ENCODE data around the gene CAMTA2.

CAMTA2 gene

DNA sequence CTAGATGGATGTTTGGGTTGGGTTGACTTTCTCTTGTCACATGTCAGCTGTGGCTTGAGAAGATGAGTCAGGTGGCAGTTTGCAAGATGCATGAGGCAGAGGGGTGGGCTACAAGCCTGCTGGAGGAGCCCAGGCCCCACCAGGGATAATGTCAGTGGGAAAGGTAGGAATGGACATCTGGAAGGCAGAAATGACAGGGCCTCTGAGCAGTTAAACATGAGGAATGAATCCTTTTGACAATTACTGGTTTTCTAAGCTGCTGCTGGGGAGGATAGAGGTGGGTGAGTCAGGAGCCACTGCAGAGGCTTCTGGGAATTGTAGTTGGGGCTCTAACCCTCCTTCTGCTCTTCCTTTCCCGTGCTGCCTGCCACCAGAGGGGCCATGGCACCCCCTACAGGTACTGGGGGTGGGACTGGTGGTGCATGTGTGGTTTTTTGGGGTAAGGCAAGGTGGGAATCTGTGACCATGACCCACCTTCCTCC, 32.0 kb upstream of the CAMTA2 start:
- H3K79me2 ChIP-seq = no peaks in the 10 kb centered on the region
- no peaks in the 10 kb centered on the region for H3K9me3 ChIP-seq (ENCODE audit: control insufficient read depth, low read length)
- no peaks in the 10 kb centered on the region for H3K27me3 ChIP-seq (ENCODE audit: control insufficient read depth, insufficient read depth, low read length)
- H3K4me3 ChIP-seq (ENCODE audit: low read depth, low read length) = no peak overlapping the region
- H3K27ac ChIP-seq = no peak overlapping the region
- no peaks in the 10 kb centered on the region for H3K36me3 ChIP-seq (ENCODE audit: control insufficient read depth, insufficient read depth, low read length)
- H3K9ac ChIP-seq = no peak overlapping the region
- TF ChIP-seq, protein P1, sequence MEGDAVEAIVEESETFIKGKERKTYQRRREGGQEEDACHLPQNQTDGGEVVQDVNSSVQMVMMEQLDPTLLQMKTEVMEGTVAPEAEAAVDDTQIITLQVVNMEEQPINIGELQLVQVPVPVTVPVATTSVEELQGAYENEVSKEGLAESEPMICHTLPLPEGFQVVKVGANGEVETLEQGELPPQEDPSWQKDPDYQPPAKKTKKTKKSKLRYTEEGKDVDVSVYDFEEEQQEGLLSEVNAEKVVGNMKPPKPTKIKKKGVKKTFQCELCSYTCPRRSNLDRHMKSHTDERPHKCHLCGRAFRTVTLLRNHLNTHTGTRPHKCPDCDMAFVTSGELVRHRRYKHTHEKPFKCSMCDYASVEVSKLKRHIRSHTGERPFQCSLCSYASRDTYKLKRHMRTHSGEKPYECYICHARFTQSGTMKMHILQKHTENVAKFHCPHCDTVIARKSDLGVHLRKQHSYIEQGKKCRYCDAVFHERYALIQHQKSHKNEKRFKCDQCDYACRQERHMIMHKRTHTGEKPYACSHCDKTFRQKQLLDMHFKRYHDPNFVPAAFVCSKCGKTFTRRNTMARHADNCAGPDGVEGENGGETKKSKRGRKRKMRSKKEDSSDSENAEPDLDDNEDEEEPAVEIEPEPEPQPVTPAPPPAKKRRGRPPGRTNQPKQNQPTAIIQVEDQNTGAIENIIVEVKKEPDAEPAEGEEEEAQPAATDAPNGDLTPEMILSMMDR (IDR thresholded peaks at IDR 0.05) = no peak
- no peak overlapping the region for H3K4me2 ChIP-seq (ENCODE audit: low read length)
- no peaks in the 10 kb centered on the region for H3K4me1 ChIP-seq
- H2AFZ ChIP-seq = no peak overlapping the region

GRCh38 chr17:5014357-5014756, 26.9 kb upstream of the CAMTA2 start:
- no peaks in the 10 kb centered on the region for H3K27me3 ChIP-seq (ENCODE audit: control insufficient read depth, insufficient read depth, low read length)
- no peak overlapping the region for H3K4me2 ChIP-seq (ENCODE audit: low read length)
- no peaks in the 10 kb centered on the region for H3K79me2 ChIP-seq
- H3K9ac ChIP-seq = no peak overlapping the region
- no peak overlapping the region for H2AFZ ChIP-seq
- H3K27ac ChIP-seq = no peak overlapping the region
- H3K4me3 ChIP-seq (ENCODE audit: low read depth, low read length) = no peak overlapping the region
- no peaks in the 10 kb centered on the region for H3K36me3 ChIP-seq (ENCODE audit: control insufficient read depth, insufficient read depth, low read length)
- no peaks in the 10 kb centered on the region for H3K4me1 ChIP-seq
- TF ChIP-seq, protein P1 (IDR thresholded peaks at IDR 0.05) = no peak
- H3K9me3 ChIP-seq (ENCODE audit: control insufficient read depth, low read length) = no peaks in the 10 kb centered on the region

- H3K36me3 ChIP-seq (ENCODE audit: control insufficient read depth, insufficient read depth, low read length) = no peaks in the 10 kb centered on the region
- TF ChIP-seq, protein P1 (IDR thresholded peaks at IDR 0.05) = no peak
Observed at GRCh38 chr17:5011928-5012327, 24.5 kb upstream of the CAMTA2 start.

GRCh38 chr17:5003214-5003867, 15.9 kb upstream of the CAMTA2 start:
- Histone ChIP-seq H3K27ac (no peak overlapping the region), H3K27me3 (ENCODE audit: control insufficient read depth, insufficient read depth, low read length) (no peaks in the 10 kb centered on the region), H3K4me1 (no peaks in the 10 kb centered on the region), H3K9me3 (ENCODE audit: control insufficient read depth, low read length) (no peaks in the 10 kb centered on the region), H3K9ac (no peak overlapping the region), H3K36me3 (ENCODE audit: control insufficient read depth, insufficient read depth, low read length) (no peaks in the 10 kb centered on the region), H3K79me2 (no peaks in the 10 kb centered on the region), H3K4me2 (ENCODE audit: low read length) (no peak overlapping the region), H3K4me3 (ENCODE audit: low read depth, low read length) (no peak overlapping the region), H2AFZ (no peak overlapping the region)
- TF ChIP-seq, protein P1 (IDR thresholded peaks at IDR 0.05) = no peak

More at GRCh38 chr17:5011928-5012327, 24.5 kb upstream of the CAMTA2 start:
- H3K4me3 ChIP-seq (ENCODE audit: low read depth, low read length) = no peak overlapping the region
- no peak overlapping the region for H2AFZ ChIP-seq
- H3K27me3 ChIP-seq (ENCODE audit: control insufficient read depth, insufficient read depth, low read length) = no peaks in the 10 kb centered on the region
- no peak overlapping the region for H3K27ac ChIP-seq
- H3K9me3 ChIP-seq (ENCODE audit: control insufficient read depth, low read length) = no peaks in the 10 kb centered on the region
- no peak overlapping the region for H3K4me2 ChIP-seq (ENCODE audit: low read length)
- no peaks in the 10 kb centered on the region for H3K79me2 ChIP-seq
- H3K4me1 ChIP-seq = no peaks in the 10 kb centered on the region
- no peak overlapping the region for H3K9ac ChIP-seq

Measured in parathyroid adenoma (tissue), 2 donors.